Measurements from ENCODE around the gene DPH3. TPM values are rescaled to one million over a fixed set of nuclear protein-coding genes. Genes with fewer than 3 reads are reported as not detected.

Gene DPH3
- total RNA-seq, 2 experiments from 2014 or later, result 10.5 to 12.8 TPM

DNA sequence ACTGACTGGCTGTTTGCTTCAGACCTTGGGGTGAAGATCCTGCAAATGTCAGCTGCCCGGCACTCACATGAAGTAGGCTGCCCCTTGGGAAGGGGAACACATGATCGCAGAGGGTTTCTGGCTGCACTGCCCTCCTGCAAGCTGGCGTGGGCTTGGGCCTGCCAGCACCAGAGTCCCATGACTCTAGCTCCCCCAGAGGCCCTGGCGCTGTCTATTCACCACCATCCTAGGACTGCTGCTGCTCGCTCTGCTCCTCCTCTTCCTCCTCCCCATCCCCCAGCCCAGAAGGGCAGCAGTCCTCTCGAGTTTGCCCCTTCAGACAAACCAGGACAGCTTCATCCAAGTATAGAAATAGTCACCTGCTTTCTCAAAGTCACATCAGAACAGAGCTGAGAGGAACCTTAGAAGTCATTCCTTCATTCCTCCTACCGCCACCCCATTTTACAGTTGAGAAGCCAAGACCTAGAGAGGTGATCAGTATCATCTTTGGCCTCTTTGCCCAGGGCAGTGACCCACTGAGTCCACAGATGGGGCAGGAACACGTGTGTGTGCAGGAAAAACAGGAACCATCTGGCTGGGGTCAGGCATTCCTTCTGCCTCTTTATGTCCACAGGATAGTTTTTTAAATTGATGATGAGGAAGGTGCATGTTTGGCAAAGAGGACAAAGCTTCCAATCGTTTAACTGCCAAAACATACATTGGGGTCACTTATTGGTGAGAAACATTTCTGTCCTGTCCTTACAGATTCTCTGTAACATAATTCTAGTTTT is 13.2 kb downstream of the DPH3 start:
- Mint-ChIP-seq H3K27ac (no peak overlapping the region), H3K36me3 (ENCODE audit: low read depth) (no peaks in the 10 kb centered on the region), H3K9me3 (no peaks in the 10 kb centered on the region), H3K27me3 (no peaks in the 10 kb centered on the region), H3K4me1 (ENCODE audit: low read depth) (peaks cover 9% of the 10 kb centered on the region), H3K4me3 (no peak overlapping the region)
- Histone ChIP-seq H3K9me3 (ENCODE audit: control insufficient read depth in 1 of 2, insufficient read depth in 1 of 2, low read length in 2 of 2) (no peaks in the 10 kb centered on the region), H3K27me3 (ENCODE audit: control insufficient read depth in 1 of 2, insufficient read depth in 2 of 2, low read length in 2 of 2) (no peaks in the 10 kb centered on the region), H3K4me1 (ENCODE audit: insufficient read depth, low read length) (peaks cover 14% of the 10 kb centered on the region), H3K27ac (ENCODE audit: low read depth in 1 of 2, low read length in 2 of 2) (no peak overlapping the region), H3K36me3 (ENCODE audit: insufficient read depth, low read length) (no peaks in the 10 kb centered on the region), H3K4me3 (ENCODE audit: low read length) (no peak overlapping the region)
- POLR2A ChIA-PET, result interaction anchor here (0.7 kb wide), 1 partner anchor 1157 kb away, joined by 3 read pairs; no protein-coding TSS in a partner anchor
- intact Hi-C loops (cut with DNase I, micrococcal nuclease), result no loop called here
- CTCF ChIA-PET, result no interaction called here
- DNase-seq (no peak), ATAC-seq (ENCODE audit: poor library complexity) (no peak)
- TF ChIP-seq, protein P1, sequence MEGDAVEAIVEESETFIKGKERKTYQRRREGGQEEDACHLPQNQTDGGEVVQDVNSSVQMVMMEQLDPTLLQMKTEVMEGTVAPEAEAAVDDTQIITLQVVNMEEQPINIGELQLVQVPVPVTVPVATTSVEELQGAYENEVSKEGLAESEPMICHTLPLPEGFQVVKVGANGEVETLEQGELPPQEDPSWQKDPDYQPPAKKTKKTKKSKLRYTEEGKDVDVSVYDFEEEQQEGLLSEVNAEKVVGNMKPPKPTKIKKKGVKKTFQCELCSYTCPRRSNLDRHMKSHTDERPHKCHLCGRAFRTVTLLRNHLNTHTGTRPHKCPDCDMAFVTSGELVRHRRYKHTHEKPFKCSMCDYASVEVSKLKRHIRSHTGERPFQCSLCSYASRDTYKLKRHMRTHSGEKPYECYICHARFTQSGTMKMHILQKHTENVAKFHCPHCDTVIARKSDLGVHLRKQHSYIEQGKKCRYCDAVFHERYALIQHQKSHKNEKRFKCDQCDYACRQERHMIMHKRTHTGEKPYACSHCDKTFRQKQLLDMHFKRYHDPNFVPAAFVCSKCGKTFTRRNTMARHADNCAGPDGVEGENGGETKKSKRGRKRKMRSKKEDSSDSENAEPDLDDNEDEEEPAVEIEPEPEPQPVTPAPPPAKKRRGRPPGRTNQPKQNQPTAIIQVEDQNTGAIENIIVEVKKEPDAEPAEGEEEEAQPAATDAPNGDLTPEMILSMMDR (IDR thresholded peaks at IDR 0.05), result no peak

DNA sequence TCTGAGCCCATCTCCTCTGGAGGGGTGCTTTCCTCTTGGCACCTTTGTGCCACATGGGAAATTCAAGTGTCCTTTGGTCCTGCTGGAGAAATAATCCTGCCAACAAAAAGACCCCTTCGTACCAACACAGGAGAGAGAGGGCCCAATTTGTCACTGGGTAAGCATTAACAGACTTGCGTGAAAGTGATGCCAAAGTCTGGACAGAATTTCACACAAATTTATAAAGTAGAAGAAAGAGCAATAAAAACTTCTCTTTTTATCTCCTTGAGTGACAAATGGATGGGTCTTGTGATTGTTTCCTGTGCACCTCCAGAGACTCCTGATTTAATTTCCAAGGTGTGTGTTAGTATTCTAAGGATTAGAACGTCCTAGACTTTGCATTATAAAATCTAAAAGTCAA is 14.9 kb downstream of the DPH3 start:
- ATAC-seq (ENCODE audit: poor library complexity) (no peak), DNase-seq (no peak)
- no peak overlapping the region for H3K4me3 Mint-ChIP-seq
- H3K4me1 Mint-ChIP-seq (ENCODE audit: low read depth), result peaks cover 9% of the 10 kb centered on the region
- TF ChIP-seq, protein P1 (IDR thresholded peaks at IDR 0.05), result no peak
- no peak overlapping the region for H3K27ac ChIP-seq (ENCODE audit: low read depth in 1 of 2, low read length in 2 of 2)
- no peaks in the 10 kb centered on the region for H3K9me3 Mint-ChIP-seq
- H3K27me3 ChIP-seq (ENCODE audit: control insufficient read depth in 1 of 2, insufficient read depth in 2 of 2, low read length in 2 of 2), result no peaks in the 10 kb centered on the region
- no peaks in the 10 kb centered on the region for H3K36me3 ChIP-seq (ENCODE audit: insufficient read depth, low read length)
- intact Hi-C loops (cut with DNase I, micrococcal nuclease), result loop anchor here in 1 of 2 experiments (5.0 kb wide), 2 partner anchors 1048 to 1143 kb away; no protein-coding TSS in a partner anchor
- H3K4me1 ChIP-seq (ENCODE audit: insufficient read depth, low read length), result peaks cover 14% of the 10 kb centered on the region
- no peaks in the 10 kb centered on the region for H3K36me3 Mint-ChIP-seq (ENCODE audit: low read depth)
- POLR2A ChIA-PET, result no interaction called here
- no peaks in the 10 kb centered on the region for H3K27me3 Mint-ChIP-seq
- CTCF ChIA-PET, result no interaction called here
- H3K4me3 ChIP-seq (ENCODE audit: low read length), result no peak overlapping the region
- no peaks in the 10 kb centered on the region for H3K9me3 ChIP-seq (ENCODE audit: control insufficient read depth in 1 of 2, insufficient read depth in 1 of 2, low read length in 2 of 2)
- H3K27ac Mint-ChIP-seq, result no peak overlapping the region

DNA sequence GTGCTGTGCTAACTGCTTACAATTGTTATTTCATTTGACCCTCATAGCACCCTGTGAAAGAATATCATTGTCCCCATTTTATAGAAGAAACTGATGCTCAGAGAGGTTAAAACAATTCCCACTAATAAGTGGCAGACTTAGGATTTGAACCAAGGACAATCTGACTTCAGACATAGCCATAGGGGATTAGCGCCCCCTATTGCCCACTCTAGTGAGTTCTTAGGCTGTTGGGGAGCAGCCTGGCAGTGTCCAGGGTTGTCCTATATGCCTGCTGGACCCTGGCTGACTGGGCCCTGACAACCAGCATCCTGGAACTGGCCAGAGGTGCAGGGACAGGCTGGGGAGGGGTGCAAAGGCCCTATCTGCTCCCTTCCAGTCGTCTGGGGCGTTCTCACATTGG is 15.4 kb downstream of the DPH3 start:
- no peak overlapping the region for H3K4me3 Mint-ChIP-seq

More for the DNA sequence above, 15.4 kb downstream of the DPH3 start:
- intact Hi-C loops (cut with DNase I, micrococcal nuclease), result loop anchor here in 1 of 2 experiments (5.0 kb wide), 2 partner anchors 1047 to 1142 kb away; no protein-coding TSS in a partner anchor
- no peak for ATAC-seq (ENCODE audit: poor library complexity)
- Mint-ChIP-seq H3K36me3 (ENCODE audit: low read depth) (no peaks in the 10 kb centered on the region), H3K4me1 (ENCODE audit: low read depth) (peaks cover 9% of the 10 kb centered on the region), H3K27me3 (no peaks in the 10 kb centered on the region), H3K27ac (no peak overlapping the region), H3K9me3 (no peaks in the 10 kb centered on the region)
- H3K27me3 ChIP-seq (ENCODE audit: control insufficient read depth in 1 of 2, insufficient read depth in 2 of 2, low read length in 2 of 2), result no peaks in the 10 kb centered on the region
- ChIA-PET CTCF (interaction anchor here (1.5 kb wide), 1 partner anchor 1047 kb away, joined by 4 read pairs; no protein-coding TSS in a partner anchor), POLR2A (no interaction called here)
- peaks cover 9% of the 10 kb centered on the region for H3K4me1 ChIP-seq (ENCODE audit: insufficient read depth, low read length)
- TF ChIP-seq, protein P1 (IDR thresholded peaks at IDR 0.05), result peak; percentile 16
- H3K27ac ChIP-seq (ENCODE audit: low read depth in 1 of 2, low read length in 2 of 2), result no peak overlapping the region
- H3K36me3 ChIP-seq (ENCODE audit: insufficient read depth, low read length), result no peaks in the 10 kb centered on the region
- H3K9me3 ChIP-seq (ENCODE audit: control insufficient read depth in 1 of 2, insufficient read depth in 1 of 2, low read length in 2 of 2), result no peaks in the 10 kb centered on the region
- DNase-seq, result peak in 3 of 14 experiments; percentile 24 to 38 (median 33)
- H3K4me3 ChIP-seq (ENCODE audit: low read length), result no peak overlapping the region
